Stimulated activated naive CD4-positive, alpha-beta T cell treated with Interleukin-2 at 50 U/mL for 16 hours (primary cell): ENCODE data around the gene WWP2.
"Not testable (repeated sequence)": the region's sequence is repeated elsewhere in the genome, so short reads cannot be mapped to it uniquely, and the experiment has no call there.

Source experiments
- DNase-seq: peaks from one replicate; lab custom pipeline; 2025; lab: John Stamatoyannopoulos, UW

Gene WWP2

GRCh38 chr16:69796285-69797118 lies 34.4 kb downstream of the WWP2 start:
- peak; percentile 2 for DNase-seq

GRCh38 chr16:69798466-69798865 lies 36.3 kb downstream of the WWP2 start:
- DNase-seq: no peak

GRCh38 chr16:69799611-69800031 lies 37.5 kb downstream of the WWP2 start:
- no peak for DNase-seq

- DNase-seq: no peak
Observed at GRCh38 chr16:69804297-69804696, 42.2 kb downstream of the WWP2 start.

- DNase-seq: not testable (repeated sequence)
Observed at GRCh38 chr16:69806776-69807175, 44.6 kb downstream of the WWP2 start.

- no peak for DNase-seq
Observed at GRCh38 chr16:69812688-69813014, 50.5 kb downstream of the WWP2 start.

- DNase-seq: no peak
Observed at GRCh38 chr16:69814078-69814477, 51.9 kb downstream of the WWP2 start.

- DNase-seq: no peak
Observed at GRCh38 chr16:69814561-69814960, 52.4 kb downstream of the WWP2 start.

- not testable (repeated sequence) for DNase-seq
Observed at GRCh38 chr16:69815216-69815883, 53.2 kb downstream of the WWP2 start.

- no peak for DNase-seq
Observed at GRCh38 chr16:69816996-69817395, 54.9 kb downstream of the WWP2 start.

- no peak for DNase-seq
Observed at GRCh38 chr16:69818891-69819545, 56.9 kb downstream of the WWP2 start.

GRCh38 chr16:69820926-69821541 lies 58.9 kb downstream of the WWP2 start:
- DNase-seq: no peak

- DNase-seq: no peak
Observed at GRCh38 chr16:69821844-69822173, 59.7 kb downstream of the WWP2 start.

- DNase-seq: no peak
Observed at GRCh38 chr16:69822174-69822935, 60.2 kb downstream of the WWP2 start.

- no peak for DNase-seq
Observed at GRCh38 chr16:69823831-69824563, 61.9 kb downstream of the WWP2 start.

GRCh38 chr16:69824564-69825142 lies 62.5 kb downstream of the WWP2 start:
- not testable (repeated sequence) for DNase-seq

- no peak for DNase-seq
Observed at GRCh38 chr16:69827524-69827923, 65.4 kb downstream of the WWP2 start.

GRCh38 chr16:69829338-69829737 lies 67.2 kb downstream of the WWP2 start:
- DNase-seq: no peak

GRCh38 chr16:69830146-69830533 lies 68.0 kb downstream of the WWP2 start:
- DNase-seq: no peak

GRCh38 chr16:69830534-69831211 lies 68.5 kb downstream of the WWP2 start:
- DNase-seq: no peak
